HepG2 (cell line): ENCODE results near the gene FAM228B. TPM values are rescaled to one million over a fixed set of nuclear protein-coding genes. Genes with fewer than 3 reads are reported as not detected.

Experiments used
- CHD2 ChIP-seq: IDR thresholded peaks from 2 replicates; pipeline ENCODE4 v1.6.1; 2011; ENCODE audit warnings: low read depth, low read length, improper control_type of control experiment
- GABPB1 ChIP-seq: IDR thresholded peaks from 2 replicates; pipeline ENCODE4 v1.6.1; 2016; ENCODE audit warnings: mild to moderate bottlenecking, missing genetic modification reagents, moderate library complexity, missing compliant biosample characterization
- KDM4B ChIP-seq: sonication (generic); formaldehyde crosslinking; IDR thresholded peaks from 2 replicates; pipeline ENCODE4 v1.4.0; 2020; ENCODE audit warnings: missing genetic modification reagents
- MAZ ChIP-seq, 2 experiments: sonication (generic) in 1 of 2; formaldehyde crosslinking in 1 of 2; IDR thresholded peaks; 2 replicates each; pipeline versions ENCODE4 v1.5.0 to v1.6.1; 2012 to 2020; ENCODE audit warnings: low read depth in 2 of 2, mild to moderate bottlenecking in 2 of 2, borderline replicate concordance in 1 of 2, improper control_type of control experiment in 1 of 2, low read length in 1 of 2, missing genetic modification reagents in 1 of 2, moderate library complexity in 1 of 2
- TSC22D2 ChIP-seq: sonication (generic); formaldehyde crosslinking; IDR thresholded peaks from 2 replicates; pipeline ENCODE4 v1.5.1; 2020; ENCODE audit warnings: missing genetic modification reagents, mild to moderate bottlenecking, borderline replicate concordance
- ZFY ChIP-seq: sonication (generic); formaldehyde crosslinking; IDR thresholded peaks from 2 replicates; pipeline ENCODE4 v1.4.0; 2020; ENCODE audit warnings: missing genetic modification reagents
- ZNF501 ChIP-seq: sonication (generic); formaldehyde crosslinking; IDR thresholded peaks from 2 replicates; pipeline ENCODE4 v1.5.1; 2020; ENCODE audit warnings: mild to moderate bottlenecking, moderate library complexity, missing genetic modification reagents
- ZNF567 ChIP-seq: sonication (generic); formaldehyde crosslinking; IDR thresholded peaks from 2 replicates; pipeline ENCODE4 v1.8.1; 2023; ENCODE audit warnings: mild to moderate bottlenecking, missing genetic modification reagents, borderline replicate concordance
- ZNF572 ChIP-seq: sonication (generic); formaldehyde crosslinking; IDR thresholded peaks from 2 replicates; pipeline ENCODE4 v1.5.1; 2020; ENCODE audit warnings: mild to moderate bottlenecking, missing genetic modification reagents
- ZNF644 ChIP-seq: IDR thresholded peaks from 2 replicates; pipeline ENCODE4 v1.6.1; 2016; ENCODE audit warnings: low read depth
- polyA plus RNA-seq, 8 experiments: library from polyadenylated mRNA; depleted of rRNA in 3 of 8; stranded (reverse) in 7 of 8; unstranded in 1 of 8; fragments of >200 nt; fragmentation: Illumina TruSeq in 4 of 8; extraction: Trizol in 4 of 8; gene quantifications; 2 replicates each; pipeline versions ENCODE4 v1.2.1 to v1.2.3, GENCODE V29; 2011 to 2016; ENCODE audit warnings: low read depth in 4 of 8, missing spikeins in 1 of 8, mixed read lengths in 1 of 8; ENCODE audit not compliant: insufficient read depth in 1 of 8
- total RNA-seq, 5 experiments: library from RNA; depleted of rRNA; stranded (reverse); fragments of >200 nt; fragmentation: Illumina TruSeq; extraction: Trizol; gene quantifications; 2 replicates each; pipeline ENCODE4 v1.2.3, GENCODE V29; 2016; ENCODE audit warnings: low read depth in 1 of 5
- TF ChIP-seq, protein P1 (sequence below): sonication (generic); formaldehyde crosslinking; IDR thresholded peaks from 2 replicates; pipeline ENCODE4 v1.4.0; 2020; ENCODE audit warnings: missing genetic modification reagents
- TF ChIP-seq, protein P2 (sequence below): IDR thresholded peaks from 2 replicates; pipeline ENCODE4 v1.6.1; 2012; ENCODE audit warnings: low read depth, low read length, improper control_type of control experiment

The FAM228B gene
- total and polyA plus RNA-seq, 2 of the 13 experiments (the other 11 are each of a cell fraction or from before 2014, with no cell fraction given), result 0.79 to 1.1 TPM

DNA sequence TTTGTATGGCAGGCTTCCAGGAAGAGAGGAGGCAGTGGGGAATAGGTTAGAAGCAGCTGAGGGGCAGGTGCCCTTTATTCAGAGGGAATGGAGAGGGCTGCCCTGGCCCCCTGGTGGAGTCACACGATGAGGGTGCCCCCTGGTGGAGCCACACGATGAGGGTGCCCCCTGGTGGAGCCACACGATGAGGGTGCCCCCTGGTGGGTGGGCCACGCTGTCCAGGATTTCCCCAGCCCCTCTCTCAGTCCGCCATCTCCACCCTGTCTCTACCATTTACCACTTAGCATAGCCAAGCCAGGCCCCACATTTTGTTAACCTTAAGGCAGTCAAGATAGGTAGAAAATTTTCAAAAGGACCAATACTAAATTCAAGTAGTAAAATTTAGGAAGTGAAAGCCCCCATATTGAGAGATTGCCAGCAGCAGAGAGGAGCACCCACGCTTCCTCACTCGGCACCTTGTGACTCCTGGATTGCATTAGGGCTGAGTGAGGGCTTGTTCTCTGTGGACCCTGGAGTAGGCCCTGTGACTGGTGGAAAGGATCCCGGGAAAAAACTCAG, 41.2 kb downstream of the FAM228B start (continued):
- TF ChIP-seq, protein P1, sequence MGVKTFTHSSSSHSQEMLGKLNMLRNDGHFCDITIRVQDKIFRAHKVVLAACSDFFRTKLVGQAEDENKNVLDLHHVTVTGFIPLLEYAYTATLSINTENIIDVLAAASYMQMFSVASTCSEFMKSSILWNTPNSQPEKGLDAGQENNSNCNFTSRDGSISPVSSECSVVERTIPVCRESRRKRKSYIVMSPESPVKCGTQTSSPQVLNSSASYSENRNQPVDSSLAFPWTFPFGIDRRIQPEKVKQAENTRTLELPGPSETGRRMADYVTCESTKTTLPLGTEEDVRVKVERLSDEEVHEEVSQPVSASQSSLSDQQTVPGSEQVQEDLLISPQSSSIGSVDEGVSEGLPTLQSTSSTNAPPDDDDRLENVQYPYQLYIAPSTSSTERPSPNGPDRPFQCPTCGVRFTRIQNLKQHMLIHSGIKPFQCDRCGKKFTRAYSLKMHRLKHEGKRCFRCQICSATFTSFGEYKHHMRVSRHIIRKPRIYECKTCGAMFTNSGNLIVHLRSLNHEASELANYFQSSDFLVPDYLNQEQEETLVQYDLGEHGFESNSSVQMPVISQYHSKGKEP (CRISPR knock-in tag), result peak; percentile 40; the same call in 1 of the 2 replicates
- TF ChIP-seq TSC22D2 (no peak), ZNF572 (CRISPR knock-in tag) (no peak), GABPB1 (CRISPR knock-in tag) (peak; percentile 33; the same call in 1 of the 2 replicates), CHD2 (no peak), ZNF501 (CRISPR knock-in tag) (peak; percentile 19; the same call in 1 of the 2 replicates), ZFY (CRISPR knock-in tag) (no peak), KDM4B (CRISPR knock-in tag) (0 out of 2 replicates have a peak, but pooled peaks have one; percentile 53), ZNF567 (CRISPR knock-in tag) (0 out of 2 replicates have a peak, but pooled peaks have one; percentile 58), ZNF644 (CRISPR knock-in tag) (0 out of 2 replicates have a peak, but pooled peaks have one; percentile 40), MAZ (IDR thresholded peaks at IDR 0.05; ENCODE audit: borderline replicate concordance, low read depth, low read length) (peak; percentile 79; the same call in 1 of the 2 replicates), MAZ (CRISPR knock-in tag; IDR thresholded peaks at IDR 0.05; ENCODE audit: low read depth) (peak; percentile 60; the same call in 1 of the 2 replicates)
- TF ChIP-seq, protein P2, sequence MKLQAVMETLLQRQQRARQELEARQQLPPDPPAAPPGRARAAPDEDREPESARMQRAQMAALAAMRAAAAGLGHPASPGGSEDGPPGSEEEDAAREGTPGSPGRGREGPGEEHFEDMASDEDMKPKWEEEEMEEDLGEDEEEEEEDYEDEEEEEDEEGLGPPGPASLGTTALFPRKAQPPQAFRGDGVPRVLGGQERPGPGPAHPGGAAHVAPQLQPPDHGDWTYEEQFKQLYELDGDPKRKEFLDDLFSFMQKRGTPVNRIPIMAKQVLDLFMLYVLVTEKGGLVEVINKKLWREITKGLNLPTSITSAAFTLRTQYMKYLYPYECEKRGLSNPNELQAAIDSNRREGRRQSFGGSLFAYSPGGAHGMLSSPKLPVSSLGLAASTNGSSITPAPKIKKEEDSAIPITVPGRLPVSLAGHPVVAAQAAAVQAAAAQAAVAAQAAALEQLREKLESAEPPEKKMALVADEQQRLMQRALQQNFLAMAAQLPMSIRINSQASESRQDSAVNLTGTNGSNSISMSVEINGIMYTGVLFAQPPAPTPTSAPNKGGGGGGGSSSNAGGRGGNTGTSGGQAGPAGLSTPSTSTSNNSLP, result peak; percentile 19; the same call in 1 of the 2 replicates
